Breast epithelium (tissue), 4 donors: ENCODE data around the gene MEPCE. TPM values are rescaled to one million over a fixed set of nuclear protein-coding genes. Genes with fewer than 3 reads are reported as not detected.

Source experiments
- DNase-seq, 2 donors: peaks; one replicate each; pipeline ENCODE4 v3.0.0-alpha.2; 2019; ENCODE audit warnings: low spot score in 2 of 2
- H3K27ac ChIP-seq, 2 donors: fragments of 200-600 bp; sonication (generic) in 1 of 2; one replicate each; pipeline ENCODE4 v1.5.1; 2016 to 2019; ENCODE audit warnings: mild to moderate bottlenecking in 1 of 2
- H3K27me3 ChIP-seq, 2 donors: fragments of 200-600 bp; sonication (generic) in 1 of 2; one replicate each; pipeline versions ENCODE4 v1.5.1 to v1.6.0; 2017 to 2019; ENCODE audit warnings: control low read depth in 1 of 2, mild to moderate bottlenecking in 1 of 2
- H3K36me3 ChIP-seq: fragments of 200-600 bp; one replicate; pipeline ENCODE4 v1.5.1; 2019
- H3K4me1 ChIP-seq, 2 donors: fragments of 200-600 bp; sonication (generic); one replicate each; pipeline ENCODE4 v1.5.1; 2016 to 2019; ENCODE audit warnings: control low read depth in 1 of 2
- H3K4me3 ChIP-seq, 3 donors: fragments of 200-600 bp; sonication (generic); 1 replicate in 2 of 3; 2 replicates in 1 of 3; pipeline ENCODE4 v1.5.1; 2016 to 2019; ENCODE audit warnings: mild to moderate bottlenecking in 3 of 3, moderate library complexity in 2 of 3
- H3K9me3 ChIP-seq, 2 donors: fragments of 200-600 bp; sonication (generic) in 1 of 2; one replicate each; pipeline ENCODE4 v1.5.1; 2016 to 2019; ENCODE audit warnings: control low read depth in 1 of 2
- CTCF ChIP-seq, 3 donors: fragments of 450-650 bp; IDR thresholded peaks; one replicate each; pipeline ENCODE4 v1.5.1; 2016 to 2017; ENCODE audit warnings: antibody characterized with exemption in 3 of 3, mild to moderate bottlenecking in 3 of 3, moderate library complexity in 3 of 3
- POLR2A ChIP-seq: fragments of 450-650 bp; IDR thresholded peaks from one replicate; pipeline ENCODE4 v1.6.1; 2016; ENCODE audit warnings: antibody characterized with exemption, mild to moderate bottlenecking, moderate library complexity
- POLR2AphosphoS5 ChIP-seq, 3 donors: sonication (generic); formaldehyde crosslinking; IDR thresholded peaks; one replicate each; pipeline ENCODE4 v1.6.1; 2017; ENCODE audit warnings: antibody characterized with exemption in 3 of 3
- intact Hi-C: fragments of 100-400 bp; cut with DNase I; formaldehyde crosslinking; loops from one replicate; pipeline ENCODE4 v1.15.1; 2023; ENCODE audit warnings: low total_unique reads
- total RNA-seq, 3 donors: library from RNA; depleted of rRNA; stranded (reverse); fragments of >200 nt; gene quantifications; one replicate each; pipeline ENCODE4 v1.1.0, GENCODE V29; 2016

Gene MEPCE
- total RNA-seq, 3 donors from 2014 or later = 26.5 to 41.4 (median 40.6) TPM

- no peaks in the 10 kb centered on the region for H3K4me1 ChIP-seq
- no peaks in the 10 kb centered on the region for H3K9me3 ChIP-seq
- H3K36me3 ChIP-seq = no peaks in the 10 kb centered on the region
- TF ChIP-seq CTCF (IDR thresholded peaks at IDR 0.05) = no peak
- no peak for TF ChIP-seq POLR2A
- no peak for TF ChIP-seq POLR2AphosphoS5 (IDR thresholded peaks at IDR 0.05)
- H3K4me3 ChIP-seq = no peak overlapping the region
- H3K27me3 ChIP-seq = no peaks in the 10 kb centered on the region
- no peak overlapping the region for H3K27ac ChIP-seq
- intact Hi-C loops = no loop called here
- DNase-seq = no peak
Observed at GRCh38 chr7:100394077-100394476, 35.6 kb upstream of the MEPCE start.

- TF ChIP-seq CTCF (IDR thresholded peaks at IDR 0.05) (no peak), POLR2A (no peak), POLR2AphosphoS5 (IDR thresholded peaks at IDR 0.05) (no peak)
- Histone ChIP-seq H3K9me3 (no peaks in the 10 kb centered on the region), H3K27me3 (no peaks in the 10 kb centered on the region), H3K36me3 (no peaks in the 10 kb centered on the region), H3K4me3 (no peak overlapping the region), H3K4me1 (no peaks in the 10 kb centered on the region), H3K27ac (no peak overlapping the region)
- DNase-seq = no peak
- intact Hi-C loops = no loop called here
Observed at GRCh38 chr7:100396421-100396982, 33.1 kb upstream of the MEPCE start.

DNA sequence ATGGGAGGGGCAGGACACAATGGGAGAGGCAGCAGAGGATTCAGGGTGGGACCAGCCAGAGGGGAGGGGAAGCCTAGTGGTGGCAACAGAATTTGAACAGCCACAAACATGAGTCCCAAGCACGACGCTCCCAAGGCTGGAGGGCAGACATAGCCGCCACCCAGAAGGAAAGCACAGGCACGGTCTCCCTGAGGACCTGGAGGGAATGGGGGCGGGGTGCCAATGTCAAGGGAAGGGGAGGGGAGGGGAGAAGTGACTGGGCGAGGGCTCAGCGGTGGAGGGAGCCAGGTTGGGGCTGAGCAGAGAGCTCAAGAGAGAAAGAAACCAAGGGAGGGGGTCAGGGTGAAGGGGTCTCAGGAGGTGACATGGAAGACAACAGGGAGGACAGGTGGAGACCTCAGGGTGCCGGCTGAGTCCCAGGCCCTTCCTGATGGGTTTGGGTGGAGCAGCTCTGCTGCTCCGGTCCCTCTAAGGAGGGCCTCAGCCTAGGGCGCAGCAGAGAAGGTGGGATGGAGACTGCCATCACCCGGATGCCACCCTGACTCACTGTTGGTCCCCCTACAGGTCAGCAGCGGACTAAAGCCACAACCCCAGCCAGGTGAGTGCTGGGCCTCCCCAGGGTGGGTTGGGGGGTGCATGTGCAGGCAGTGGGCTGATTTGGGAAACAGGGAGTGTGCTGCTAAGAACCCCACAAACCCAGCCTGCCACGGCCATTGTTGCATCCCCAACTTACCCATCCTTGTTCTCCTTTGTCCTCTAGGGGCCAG lies 32.1 kb upstream of the MEPCE start:
- H3K4me1 ChIP-seq = no peaks in the 10 kb centered on the region
- DNase-seq = no peak
- no peak overlapping the region for H3K4me3 ChIP-seq
- H3K27me3 ChIP-seq = no peaks in the 10 kb centered on the region
- intact Hi-C loops = no loop called here
- H3K9me3 ChIP-seq = no peaks in the 10 kb centered on the region
- no peaks in the 10 kb centered on the region for H3K36me3 ChIP-seq
- no peak for TF ChIP-seq POLR2AphosphoS5 (IDR thresholded peaks at IDR 0.05)
- no peak for TF ChIP-seq POLR2A
- TF ChIP-seq CTCF (IDR thresholded peaks at IDR 0.05) = no peak
- no peak overlapping the region for H3K27ac ChIP-seq

GRCh38 chr7:100398239-100398638 lies 31.4 kb upstream of the MEPCE start:
- no peaks in the 10 kb centered on the region for H3K27me3 ChIP-seq
- no peaks in the 10 kb centered on the region for H3K36me3 ChIP-seq
- no peaks in the 10 kb centered on the region for H3K4me1 ChIP-seq
- no peaks in the 10 kb centered on the region for H3K9me3 ChIP-seq
- no peak overlapping the region for H3K27ac ChIP-seq
- intact Hi-C loops = no loop called here
- H3K4me3 ChIP-seq = no peak overlapping the region
- TF ChIP-seq POLR2A (no peak), CTCF (IDR thresholded peaks at IDR 0.05) (no peak), POLR2AphosphoS5 (IDR thresholded peaks at IDR 0.05) (no peak)
- no peak for DNase-seq

GRCh38 chr7:100400041-100400440 lies 29.6 kb upstream of the MEPCE start:
- TF ChIP-seq CTCF (IDR thresholded peaks at IDR 0.05) = no peak
- no peak for TF ChIP-seq POLR2A
- no peak for TF ChIP-seq POLR2AphosphoS5 (IDR thresholded peaks at IDR 0.05)
- H3K9me3 ChIP-seq = no peaks in the 10 kb centered on the region
- DNase-seq = no peak
- H3K27me3 ChIP-seq = no peaks in the 10 kb centered on the region
- no peaks in the 10 kb centered on the region for H3K36me3 ChIP-seq
- intact Hi-C loops = no loop called here
- no peak overlapping the region for H3K4me3 ChIP-seq
- H3K4me1 ChIP-seq = no peaks in the 10 kb centered on the region
- H3K27ac ChIP-seq = no peak overlapping the region
